Measurements from ENCODE around the gene SPATA6.
"Not testable (repeated sequence)": the region's sequence is repeated elsewhere in the genome, so short reads cannot be mapped to it uniquely, and the experiment has no call there.

Gene SPATA6

GRCh38 chr1:48356901-48357300 is 115.1 kb downstream of the SPATA6 start:
- DNase-seq (ENCODE audit: low spot score): no peak

GRCh38 chr1:48344373-48344772 is 127.6 kb downstream of the SPATA6 start:
- no peak for DNase-seq (ENCODE audit: low spot score)

- no peak for DNase-seq (ENCODE audit: low spot score)
Observed at GRCh38 chr1:48341221-48341620, 130.8 kb downstream of the SPATA6 start.

GRCh38 chr1:48338257-48338656 is 133.7 kb downstream of the SPATA6 start:
- no peak for DNase-seq (ENCODE audit: low spot score)

- DNase-seq (ENCODE audit: low spot score): no peak
Observed at GRCh38 chr1:48333316-48333715, 138.7 kb downstream of the SPATA6 start.

- no peak for DNase-seq (ENCODE audit: low spot score)
Observed at GRCh38 chr1:48332115-48332514, 139.9 kb downstream of the SPATA6 start.

GRCh38 chr1:48329905-48330304 is 142.1 kb downstream of the SPATA6 start:
- DNase-seq (ENCODE audit: low spot score): no peak

GRCh38 chr1:48329486-48329885 is 142.5 kb downstream of the SPATA6 start:
- DNase-seq (ENCODE audit: low spot score): no peak

GRCh38 chr1:48311829-48312228 is 160.2 kb downstream of the SPATA6 start:
- DNase-seq (ENCODE audit: low spot score): not testable (repeated sequence)

GRCh38 chr1:48309564-48310082 is 162.4 kb downstream of the SPATA6 start:
- DNase-seq (ENCODE audit: low spot score): no peak

GRCh38 chr1:48302652-48303051 is 169.4 kb downstream of the SPATA6 start:
- no peak for DNase-seq (ENCODE audit: low spot score)

- no peak for DNase-seq (ENCODE audit: low spot score)
Observed at GRCh38 chr1:48294656-48295055, 177.3 kb downstream of the SPATA6 start.

GRCh38 chr1:48294094-48294493 is 177.9 kb downstream of the SPATA6 start:
- DNase-seq (ENCODE audit: low spot score): not testable (repeated sequence)

- DNase-seq (ENCODE audit: low spot score): no peak
Observed at GRCh38 chr1:48292706-48293105, 179.3 kb downstream of the SPATA6 start.

- DNase-seq (ENCODE audit: low spot score): no peak
Observed at GRCh38 chr1:48291421-48291820, 180.6 kb downstream of the SPATA6 start.

GRCh38 chr1:48285525-48285924 is 186.5 kb downstream of the SPATA6 start:
- no peak for DNase-seq (ENCODE audit: low spot score)

GRCh38 chr1:48284696-48285420 is 187.1 kb downstream of the SPATA6 start:
- DNase-seq (ENCODE audit: low spot score): not testable (repeated sequence)

- DNase-seq (ENCODE audit: low spot score): not testable (repeated sequence)
Observed at GRCh38 chr1:48282329-48282728, 189.7 kb downstream of the SPATA6 start.

- DNase-seq (ENCODE audit: low spot score): not testable (repeated sequence)
Observed at GRCh38 chr1:48277437-48277836, 194.6 kb downstream of the SPATA6 start.

- no peak for DNase-seq (ENCODE audit: low spot score)
Observed at GRCh38 chr1:48266576-48266975, 205.4 kb downstream of the SPATA6 start.

- DNase-seq (ENCODE audit: low spot score): no peak
Observed at GRCh38 chr1:48263041-48263440, 209.0 kb downstream of the SPATA6 start.

GRCh38 chr1:48261881-48262400 is 210.1 kb downstream of the SPATA6 start:
- DNase-seq (ENCODE audit: low spot score): no peak

GRCh38 chr1:48258106-48258505 is 213.9 kb downstream of the SPATA6 start:
- DNase-seq (ENCODE audit: low spot score): no peak

- DNase-seq (ENCODE audit: low spot score): no peak
Observed at GRCh38 chr1:48254254-48254653, 217.8 kb downstream of the SPATA6 start.

Data from D341Med (cell line).